GM18858 (cell line): ENCODE results near the gene CRYBG2.
"Not testable (repeated sequence)": the region's sequence is repeated elsewhere in the genome, so short reads cannot be mapped to it uniquely, and the experiment has no call there.

Experiments used
- ATAC-seq: cut with Tn5 transposase; IDR thresholded peaks from one replicate; pipeline ENCODE4 v1.9.1; 2021; ENCODE audit not compliant: unreplicated experiment

CRYBG2 gene

GRCh38 chr1:26353976-26354820 lies at the start of gene CRYBG2:
TSS of gene CRYBG2 (minus strand) at chr1:26354130. CDS start at chr1:26346657, 7,473 bp downstream.
- no peak for ATAC-seq

- ATAC-seq = no peak
Measured at GRCh38 chr1:26403656-26404055, 49.7 kb upstream of the CRYBG2 start.

GRCh38 chr1:26401891-26402290 lies 48.0 kb upstream of the CRYBG2 start:
- ATAC-seq = no peak

- ATAC-seq = no peak
Measured at GRCh38 chr1:26399034-26399433, 45.1 kb upstream of the CRYBG2 start.

- no peak for ATAC-seq
Measured at GRCh38 chr1:26395754-26396153, 41.8 kb upstream of the CRYBG2 start.

GRCh38 chr1:26391450-26391849 lies 37.5 kb upstream of the CRYBG2 start:
- no peak for ATAC-seq

GRCh38 chr1:26389604-26390247 lies 35.8 kb upstream of the CRYBG2 start:
- ATAC-seq = no peak

GRCh38 chr1:26388791-26389445 lies 35.0 kb upstream of the CRYBG2 start:
- no peak for ATAC-seq

- ATAC-seq = no peak
Measured at GRCh38 chr1:26387447-26387846, 33.5 kb upstream of the CRYBG2 start.

- ATAC-seq = not testable (repeated sequence)
Measured at GRCh38 chr1:26385063-26385462, 31.1 kb upstream of the CRYBG2 start.

GRCh38 chr1:26384076-26384475 lies 30.1 kb upstream of the CRYBG2 start:
- ATAC-seq = no peak

GRCh38 chr1:26378879-26379251 lies 24.9 kb upstream of the CRYBG2 start:
- no peak for ATAC-seq

- ATAC-seq = peak; percentile 65
Measured at GRCh38 chr1:26378088-26378878, 24.4 kb upstream of the CRYBG2 start.

GRCh38 chr1:26376050-26376449 lies 22.1 kb upstream of the CRYBG2 start:
- no peak for ATAC-seq

GRCh38 chr1:26375081-26375480 lies 21.2 kb upstream of the CRYBG2 start:
- no peak for ATAC-seq

- not testable (repeated sequence) for ATAC-seq
Measured at GRCh38 chr1:26374361-26374760, 20.4 kb upstream of the CRYBG2 start.

GRCh38 chr1:26373789-26374188 lies 19.9 kb upstream of the CRYBG2 start:
- no peak for ATAC-seq

- ATAC-seq = no peak
Measured at GRCh38 chr1:26373281-26373680, 19.4 kb upstream of the CRYBG2 start.

- ATAC-seq = not testable (repeated sequence)
Measured at GRCh38 chr1:26372611-26373010, 18.7 kb upstream of the CRYBG2 start, which contains the start of gene ZNF683. TSS of gene ZNF683 (minus strand) at chr1:26372750. CDS start at chr1:26368571, 4,179 bp downstream.

GRCh38 chr1:26372039-26372438 lies 18.1 kb upstream of the CRYBG2 start:
- no peak for ATAC-seq
